Stimulated activated CD4-positive, alpha-beta T cell treated with anti-CD3 and anti-CD28 coated beads, Interleukin-4, amount 100 ng/mL, for 4 hours (primary cell): Measurements from ENCODE around the gene FAAP100.
A peak's percentile ranks its signal among the peaks of the same experiment; 100 is the strongest.

Source experiments
- DNase-seq, 2 experiments: peaks; one replicate each; pipeline ENCODE4 v3.0.0-alpha.2; 2020

FAAP100 gene

DNA sequence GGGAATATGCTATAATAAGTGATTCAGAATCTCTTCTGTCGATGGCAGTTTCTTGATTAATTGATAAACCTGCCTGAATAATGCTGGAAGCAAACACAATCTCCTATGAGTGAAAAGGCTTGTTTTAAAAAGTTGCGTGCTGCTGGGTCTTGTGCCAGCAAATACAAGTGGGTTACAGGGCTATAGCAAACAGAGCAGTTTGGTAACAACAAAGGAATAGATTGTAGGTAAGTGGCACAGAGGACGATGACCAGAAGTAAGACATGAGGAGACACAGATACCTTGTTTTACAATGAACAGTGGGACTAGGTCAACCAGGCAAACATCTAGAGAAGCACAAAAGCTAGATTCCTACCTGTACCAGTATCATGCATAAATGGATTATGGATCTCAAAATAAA lies 23.7 kb upstream of the FAAP100 start:
- DNase-seq = no peak

DNA sequence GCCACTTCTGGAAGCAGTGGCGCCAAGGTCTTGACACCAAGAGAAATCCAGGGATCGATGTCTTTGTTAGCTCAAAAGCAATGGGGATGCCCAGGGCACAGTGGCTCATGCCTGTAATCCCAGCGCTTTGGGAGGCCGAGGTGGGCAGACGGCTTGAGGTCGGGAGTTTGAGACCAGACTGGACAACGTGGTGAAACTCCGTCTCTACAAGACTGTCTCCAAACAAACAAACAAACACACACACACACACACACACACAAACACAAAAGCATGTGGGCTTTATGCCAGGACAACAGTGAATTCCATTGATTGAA lies 22.4 kb upstream of the FAAP100 start:
- DNase-seq = no peak

DNA sequence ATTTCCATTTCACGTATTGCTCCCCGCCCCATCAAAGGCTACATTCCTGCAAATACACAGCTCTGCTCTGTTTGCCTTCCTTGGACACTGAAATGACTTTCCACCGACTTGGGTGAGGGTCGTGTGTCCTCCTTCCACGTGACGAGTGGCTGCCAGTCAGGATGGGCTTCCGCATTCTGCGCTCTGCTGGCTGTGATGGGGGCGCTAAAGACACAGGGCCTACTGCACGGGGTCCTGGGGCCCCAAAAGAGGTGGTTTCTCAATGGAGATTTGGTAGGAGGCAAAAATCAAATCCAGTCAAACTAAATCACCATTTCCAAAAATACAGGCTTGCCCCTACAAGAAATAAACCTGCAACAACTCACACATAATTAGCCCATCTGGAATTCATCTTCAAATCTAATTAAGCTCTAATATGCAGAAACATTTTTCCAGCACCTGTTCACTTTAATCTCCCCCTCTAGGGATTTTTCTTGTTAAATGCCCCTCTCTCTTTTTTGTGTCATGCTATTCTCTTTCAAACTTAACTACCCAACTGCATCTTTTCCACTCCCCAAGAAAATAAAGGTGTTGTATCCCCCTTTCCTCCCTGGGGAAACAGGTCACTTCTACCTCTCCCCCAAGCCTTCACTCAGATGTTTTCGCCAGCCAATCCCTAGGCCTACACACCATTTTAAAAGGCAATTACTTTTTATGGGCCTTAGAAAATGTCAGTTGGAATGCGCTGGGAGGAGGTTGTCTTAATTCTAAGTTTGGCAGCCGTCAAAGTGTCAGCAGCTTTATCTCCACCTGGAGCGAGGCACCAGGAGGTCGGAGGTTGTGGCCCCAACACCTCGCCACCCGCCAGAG lies 21.9 kb upstream of the FAAP100 start:
- DNase-seq = no peak

DNA sequence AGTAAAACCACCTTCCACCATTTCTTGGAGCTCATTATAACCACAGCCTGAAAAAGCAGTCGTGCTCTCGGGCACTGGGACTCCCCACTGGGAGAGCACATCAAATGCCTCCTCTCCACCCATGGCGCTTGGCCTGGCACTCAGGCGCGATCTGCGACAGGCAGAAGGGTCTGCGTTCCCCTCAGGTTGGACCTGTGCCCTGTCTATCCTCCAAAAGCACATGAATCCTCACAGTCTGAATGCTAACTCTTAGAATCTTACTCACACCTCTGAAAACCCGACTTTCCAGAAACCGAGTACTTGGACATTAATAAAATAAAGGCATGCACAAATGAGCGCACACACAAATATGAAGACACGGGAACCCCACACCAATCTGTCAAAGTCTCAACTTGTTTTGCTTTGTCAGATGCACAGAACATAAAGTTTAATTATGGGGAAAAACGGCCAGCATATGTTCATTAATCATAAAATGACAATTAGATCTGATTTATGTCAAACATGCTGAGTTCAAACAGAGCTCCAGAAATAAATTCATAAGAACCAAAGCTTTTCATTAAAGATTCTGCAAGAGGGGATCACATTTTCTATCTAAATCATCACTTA lies 20.5 kb upstream of the FAAP100 start:
- no peak for DNase-seq

DNA sequence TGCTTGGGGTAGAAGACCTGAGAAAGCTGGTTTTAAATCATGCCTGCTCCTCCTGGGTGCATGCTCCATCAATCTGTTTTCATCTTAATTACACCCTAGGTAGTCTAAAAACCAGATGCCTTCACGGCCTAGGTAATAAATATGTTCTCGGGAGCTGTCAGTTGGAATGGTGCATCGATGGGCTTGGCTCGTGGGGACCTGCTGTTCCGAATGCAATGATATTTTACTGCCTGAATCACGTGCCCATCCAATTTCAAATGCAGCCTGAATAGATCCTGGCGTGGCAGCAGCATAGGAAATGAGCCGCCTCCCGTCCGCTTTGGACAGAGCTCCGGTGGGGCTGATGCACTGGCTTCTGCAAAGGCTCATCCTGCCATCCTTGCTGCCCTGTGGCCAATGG lies 18.8 kb upstream of the FAAP100 start:
- DNase-seq = no peak

DNA sequence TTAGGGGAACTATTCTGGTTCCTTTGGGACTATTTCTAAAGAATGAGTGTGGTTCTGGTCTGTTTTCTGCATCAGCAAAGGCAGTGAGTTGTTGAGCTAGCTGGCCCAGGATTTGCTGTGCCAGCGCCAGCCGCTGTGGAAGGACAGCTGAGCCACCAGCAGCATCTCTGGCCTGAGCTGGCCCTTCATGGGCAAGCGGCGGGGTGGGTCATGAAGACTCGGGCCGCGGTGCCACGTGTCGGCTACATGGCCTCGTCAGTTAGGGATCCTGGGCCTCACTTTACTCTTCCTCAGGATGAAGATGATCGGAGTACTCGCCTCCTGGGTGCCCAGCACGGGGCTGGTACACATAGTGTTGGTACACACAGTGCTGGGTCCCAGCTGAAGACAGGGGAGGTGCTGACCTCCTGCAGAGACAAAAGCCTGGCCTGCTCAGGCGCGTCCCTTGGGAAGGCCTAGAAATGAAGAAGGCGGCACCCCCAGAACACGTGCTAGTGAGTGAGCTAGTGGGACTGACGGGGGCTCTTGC lies 17.9 kb upstream of the FAAP100 start:
- no peak for DNase-seq

DNA sequence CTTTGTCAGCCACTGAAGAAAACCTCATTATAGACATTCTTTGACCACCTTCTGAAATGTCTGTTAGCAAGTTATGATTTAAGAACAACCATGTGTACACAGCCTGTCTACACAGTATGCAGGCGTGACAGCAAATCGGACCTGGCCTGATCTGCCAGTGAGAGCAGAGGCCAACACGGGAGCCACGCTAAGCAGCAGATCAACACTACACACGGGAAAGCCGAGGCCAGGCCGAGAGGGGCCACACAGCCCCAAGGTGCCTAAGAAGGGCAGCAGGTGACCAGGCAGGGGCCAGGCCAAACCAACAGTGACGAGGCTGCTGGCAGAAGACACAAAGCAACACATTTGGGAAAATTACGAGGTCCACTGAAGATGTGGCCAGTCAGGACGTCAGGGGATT lies 16.3 kb upstream of the FAAP100 start:
- no peak for DNase-seq

DNA sequence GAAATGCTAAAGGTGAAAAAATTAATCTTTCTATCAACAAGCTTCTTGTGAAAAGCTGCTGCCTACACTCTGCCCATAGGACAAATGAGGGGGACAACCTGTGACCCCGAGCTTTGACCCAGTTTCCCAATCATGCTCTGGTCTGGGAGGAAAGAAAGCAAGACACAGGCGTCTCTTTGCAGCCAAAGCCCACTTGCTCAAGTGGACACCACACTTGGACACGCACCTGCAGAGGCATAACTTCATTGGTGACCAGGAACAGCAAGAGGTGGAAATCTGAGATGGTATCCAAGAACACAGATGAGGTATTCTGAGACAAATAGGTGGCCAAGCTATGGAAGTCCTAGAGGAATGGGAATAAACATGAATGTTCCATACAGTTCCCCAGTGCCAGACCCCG lies 15.0 kb upstream of the FAAP100 start:
- DNase-seq = no peak

DNA sequence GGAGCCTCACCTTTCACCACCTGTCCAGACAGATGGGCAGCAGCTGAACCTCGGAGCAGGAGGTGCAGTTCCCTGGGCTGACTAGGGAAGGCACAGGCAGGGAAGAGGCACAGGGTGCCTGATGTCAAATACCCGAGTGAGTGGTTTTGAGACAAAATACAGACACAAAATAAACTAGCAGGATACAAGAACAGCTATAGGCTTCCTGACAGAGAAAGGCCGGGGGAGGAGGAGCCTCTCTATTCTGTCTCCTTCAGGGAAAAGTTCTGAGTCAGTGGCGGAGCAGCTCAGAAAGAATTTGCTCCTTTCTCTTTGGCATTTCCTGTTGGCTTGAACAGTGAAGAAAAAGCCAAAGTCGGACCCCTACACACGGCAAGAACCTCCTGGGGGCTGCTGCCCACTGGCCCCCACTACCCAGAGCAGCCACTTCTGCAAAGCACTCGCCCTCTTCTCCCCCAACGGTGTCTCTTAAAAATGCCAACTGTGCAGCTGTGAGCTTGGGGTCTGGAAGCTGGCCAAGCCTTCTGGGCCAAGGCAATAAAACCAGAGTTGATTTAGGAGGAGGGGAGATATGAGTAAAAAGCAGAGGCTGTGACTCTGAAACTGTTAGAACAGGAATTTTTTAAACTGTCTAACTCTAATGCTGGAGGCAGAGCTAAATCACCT lies 14.4 kb upstream of the FAAP100 start:
- no peak for DNase-seq

DNA sequence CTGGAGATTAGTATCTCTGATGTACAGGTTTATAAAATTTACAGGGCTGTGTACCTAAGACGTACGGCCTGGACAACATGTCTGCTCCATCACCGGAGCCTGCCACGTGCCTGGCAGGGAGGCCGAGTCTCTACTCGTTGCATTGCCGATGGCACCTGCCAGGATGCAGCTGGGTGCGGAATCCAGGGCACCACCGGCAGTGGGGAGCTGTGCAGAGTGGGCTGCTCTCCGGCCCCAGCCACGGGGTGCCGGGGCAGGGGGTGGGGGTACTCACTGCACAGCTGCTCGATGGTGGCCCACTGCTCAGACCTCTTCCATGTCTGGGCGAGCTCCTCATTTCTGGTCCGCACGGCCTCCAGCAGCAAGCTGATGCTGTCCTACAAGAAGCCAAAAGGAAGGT lies 13.1 kb upstream of the FAAP100 start:
- DNase-seq = no peak

DNA sequence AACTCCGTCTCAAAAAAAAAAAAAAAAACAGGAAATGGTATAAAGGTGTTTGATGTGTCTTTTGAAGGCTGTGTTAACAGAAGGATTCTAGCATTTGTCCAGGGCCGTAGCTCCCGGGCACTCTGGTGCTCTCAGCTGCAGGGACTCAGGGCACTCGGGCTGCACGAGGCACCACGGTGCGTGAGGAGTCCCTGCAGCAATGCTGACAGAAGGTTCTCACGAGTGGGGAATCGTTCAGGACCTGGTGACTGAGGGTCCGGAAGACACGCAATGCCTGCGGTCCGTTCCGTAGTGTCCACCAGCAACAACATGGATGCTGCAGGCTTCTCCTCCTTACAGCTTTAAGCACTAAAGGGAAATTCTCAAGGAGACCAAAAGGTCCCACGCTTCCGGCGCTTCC lies 12.6 kb upstream of the FAAP100 start:
- no peak for DNase-seq

DNA sequence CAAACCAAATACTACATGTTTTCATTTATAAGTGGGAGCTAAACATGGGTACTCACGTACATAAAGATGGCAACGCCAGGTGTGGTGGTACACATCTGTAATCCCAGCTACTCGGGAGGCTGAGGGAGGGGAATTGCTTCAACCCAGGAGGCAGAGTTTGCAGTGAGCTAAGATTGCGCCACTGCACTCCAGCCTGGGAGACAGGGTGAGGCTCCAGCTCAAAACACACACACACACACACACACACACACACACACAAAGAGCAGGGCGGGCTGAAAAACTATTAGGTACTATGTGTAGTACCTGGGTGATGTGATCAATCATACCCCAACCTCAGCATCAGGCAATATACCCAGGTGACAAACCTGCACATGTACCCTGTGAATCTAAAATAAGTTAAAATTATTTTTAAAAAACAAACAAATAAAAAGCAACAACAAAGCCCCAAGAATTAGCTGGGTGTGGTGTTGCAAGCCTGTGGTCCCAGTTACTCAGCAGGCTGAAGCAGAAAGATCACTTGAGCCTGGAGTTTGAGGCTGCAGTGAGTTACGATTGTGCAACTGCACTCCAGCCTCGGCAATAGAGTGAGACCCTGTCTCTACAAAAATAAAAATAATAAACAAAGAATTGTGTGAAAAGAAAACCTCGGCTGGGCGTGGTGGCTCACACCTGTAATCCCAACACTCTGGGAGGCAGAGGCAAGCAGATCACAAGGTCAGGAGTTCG lies 11.9 kb upstream of the FAAP100 start:
- no peak for DNase-seq

DNA sequence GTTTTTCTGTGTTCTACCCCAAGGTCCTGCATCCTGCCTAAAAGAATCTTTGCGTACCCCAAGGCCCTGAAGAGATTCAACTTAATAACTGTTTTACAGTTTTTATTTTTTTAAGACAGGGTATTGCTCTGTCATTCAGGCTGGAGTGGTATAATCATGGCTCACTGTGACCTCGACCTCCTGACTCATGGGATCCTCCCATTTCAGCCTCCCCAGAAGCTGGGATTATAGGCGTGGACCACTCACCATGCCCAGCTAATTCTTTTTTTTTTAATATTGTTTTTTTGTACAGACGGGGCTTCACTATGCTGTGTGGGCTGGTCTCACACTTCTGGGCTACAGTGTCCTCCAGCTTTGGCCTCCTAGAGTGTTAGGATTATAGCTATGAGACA lies 9.3 kb upstream of the FAAP100 start:
- DNase-seq = no peak

DNA sequence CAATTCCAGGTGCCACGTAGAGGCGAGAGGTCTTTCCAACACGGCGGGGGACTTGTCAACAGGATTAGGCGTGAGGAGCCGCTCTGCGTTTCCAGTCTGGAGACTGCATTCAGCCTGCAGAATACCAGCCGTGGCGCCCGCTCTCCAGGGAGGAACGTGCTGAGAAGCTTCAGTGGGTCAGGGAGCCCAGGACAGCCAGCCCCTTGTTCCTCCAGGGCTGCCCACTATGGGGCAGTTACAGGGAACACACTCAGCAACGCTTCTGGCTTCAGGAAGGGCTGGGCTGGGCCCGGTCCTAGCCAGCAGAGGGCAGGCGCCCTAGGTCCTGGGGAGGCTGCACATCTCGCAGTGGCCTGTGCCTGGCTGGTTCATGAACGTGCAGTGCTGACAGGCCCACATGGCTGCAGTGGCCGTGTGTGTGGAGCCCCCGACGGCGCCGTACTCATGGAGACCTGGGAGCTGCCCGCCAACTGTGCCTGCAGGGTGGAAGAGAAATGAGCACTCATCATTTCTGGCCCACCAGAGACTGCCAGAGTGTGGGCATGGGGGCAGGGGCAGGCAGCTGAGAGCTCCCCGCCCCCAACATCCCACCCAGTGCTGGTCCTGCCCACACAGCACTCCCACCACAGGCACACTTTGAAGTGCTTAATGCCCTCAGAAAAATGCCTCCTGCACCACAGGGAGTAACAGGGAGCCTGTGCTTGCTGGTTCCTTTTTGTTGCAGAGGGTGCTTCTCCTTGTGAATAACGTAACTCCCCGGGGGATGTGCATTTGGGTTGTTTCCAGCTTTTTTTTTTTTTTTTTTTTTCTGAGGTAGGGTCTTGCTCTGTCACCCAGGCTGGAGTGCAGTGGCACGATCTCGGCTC lies 7.0 kb upstream of the FAAP100 start:
- no peak for DNase-seq

DNA sequence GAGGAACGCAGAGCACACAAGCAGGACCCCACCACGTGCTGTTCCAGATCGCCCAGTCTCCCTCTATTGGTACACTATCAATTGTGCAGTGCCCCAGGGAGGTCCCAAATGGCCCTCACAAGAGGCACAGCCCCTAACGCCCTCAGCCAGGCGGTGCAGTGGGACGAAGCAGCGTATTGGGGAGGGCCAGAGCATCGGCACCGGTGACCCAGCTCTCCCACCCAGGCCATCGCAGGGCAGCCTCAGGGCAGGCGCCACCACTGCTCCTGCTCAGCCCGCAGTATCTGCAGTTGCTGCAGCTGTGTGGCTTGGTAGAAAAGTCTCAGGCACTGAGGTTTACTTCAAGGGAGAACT lies 5.9 kb upstream of the FAAP100 start:
- DNase-seq = no peak

DNA sequence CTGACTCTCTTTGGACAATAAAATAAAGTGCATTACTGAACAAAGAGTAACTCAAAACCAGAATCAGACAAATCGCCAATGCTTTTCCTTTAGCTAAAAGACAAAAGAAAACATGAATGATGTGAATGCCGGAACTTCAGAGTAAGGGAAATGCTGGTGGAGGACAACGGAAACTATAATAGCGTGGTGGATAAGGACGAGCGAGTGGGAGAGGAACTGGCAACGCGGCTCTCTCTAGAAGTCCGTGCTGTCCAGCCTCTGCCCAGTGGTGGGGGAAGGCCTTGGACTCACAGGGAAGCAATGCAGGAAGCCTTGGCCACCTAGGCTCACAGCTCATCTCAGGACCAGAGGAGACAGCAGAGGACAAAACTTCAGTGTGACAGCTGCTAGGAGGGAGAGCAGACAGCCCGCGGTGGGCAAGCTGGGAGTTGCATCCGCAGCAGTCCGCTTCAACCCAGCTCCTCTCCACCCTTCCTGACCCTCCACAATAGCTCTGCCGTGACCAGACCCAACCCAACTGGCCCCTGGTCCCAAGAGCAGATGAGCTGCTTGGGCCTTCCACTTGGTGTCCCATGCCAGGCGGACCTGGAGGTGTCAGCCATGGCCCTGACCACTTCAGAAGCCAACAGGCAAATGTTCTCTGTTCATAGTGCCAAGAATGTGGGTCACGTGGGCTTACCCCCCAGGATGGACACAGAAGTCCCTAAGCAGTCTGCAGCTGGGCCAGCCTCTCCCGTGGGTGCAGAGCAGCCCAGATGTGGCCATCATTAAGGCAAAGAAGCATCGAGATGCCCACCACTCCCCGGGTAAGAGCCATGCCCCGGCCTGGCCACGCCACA lies 5.3 kb upstream of the FAAP100 start:
- no peak for DNase-seq

DNA sequence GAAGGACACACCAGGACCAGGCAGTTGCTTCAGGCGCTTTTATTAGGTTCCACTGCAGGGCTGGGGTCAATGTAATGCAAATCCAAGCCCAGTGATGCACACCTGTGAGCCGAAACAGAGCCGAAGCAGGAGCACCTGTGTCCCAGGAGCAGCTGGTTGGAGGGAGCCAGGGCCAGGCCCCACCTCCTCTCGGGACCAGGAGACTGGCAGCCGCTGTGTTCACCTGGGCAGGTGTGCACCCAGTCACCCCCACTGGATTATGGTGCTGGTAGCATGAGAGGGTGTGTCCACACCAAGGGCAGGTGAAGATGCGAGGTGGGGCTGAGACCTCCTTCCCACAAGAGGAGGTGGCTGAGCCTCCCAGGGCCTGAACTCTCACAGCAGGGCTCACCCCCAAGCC lies 4.7 kb upstream of the FAAP100 start:
- DNase-seq = no peak

DNA sequence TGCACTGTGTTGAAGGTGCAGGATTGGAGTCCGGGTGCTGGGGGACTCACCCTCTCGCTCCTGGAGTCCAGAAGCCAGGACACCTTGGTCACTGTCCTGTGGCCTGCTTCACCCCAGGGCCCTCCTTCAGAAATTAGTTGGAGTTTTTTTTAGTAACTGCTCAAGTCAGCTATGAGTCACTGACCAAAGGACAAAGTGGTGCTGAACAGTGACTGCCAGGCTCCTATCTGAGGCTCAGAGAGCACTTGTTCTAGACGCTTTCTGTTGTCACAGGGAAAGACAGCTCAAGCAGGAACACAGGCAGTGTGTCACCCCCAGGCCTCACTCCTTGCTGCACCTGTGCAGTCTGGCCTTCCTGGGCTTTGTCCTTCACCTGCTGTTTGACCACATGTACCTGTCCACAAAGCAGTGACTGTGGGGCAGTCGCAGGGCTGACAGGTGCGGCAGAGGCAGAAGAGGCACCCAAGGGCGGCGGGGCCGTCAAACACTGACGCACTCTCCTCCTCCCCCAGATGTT lies 4.1 kb upstream of the FAAP100 start:
- DNase-seq = no peak

DNA sequence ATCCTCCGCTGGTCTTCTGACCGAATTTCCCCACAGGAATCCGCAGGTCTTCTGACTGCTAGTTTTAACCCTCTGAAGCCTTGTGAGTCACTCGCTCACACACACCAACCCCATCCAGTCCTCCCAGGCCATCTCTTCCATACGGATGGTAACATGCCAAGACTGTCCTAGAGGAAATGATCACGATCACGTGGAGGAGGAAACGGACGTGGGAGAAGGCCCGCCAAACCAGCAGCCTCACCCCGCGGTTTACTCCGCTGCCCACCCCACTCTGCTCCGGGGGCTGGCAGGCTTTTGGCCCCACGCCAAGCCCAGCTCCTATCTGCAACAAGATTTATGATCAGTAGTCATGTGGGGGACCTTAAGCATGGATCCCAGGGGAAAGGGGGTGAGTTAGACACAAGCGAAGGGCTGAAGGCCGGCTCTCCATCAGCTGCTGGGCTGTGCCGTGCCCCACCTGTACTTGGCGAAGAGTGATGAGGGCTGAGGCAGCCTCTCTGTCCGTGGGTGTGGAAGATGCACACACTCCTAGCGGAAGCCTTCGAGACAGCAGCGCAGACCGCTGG lies 1.5 kb upstream of the FAAP100 start:
- DNase-seq = no peak

DNA sequence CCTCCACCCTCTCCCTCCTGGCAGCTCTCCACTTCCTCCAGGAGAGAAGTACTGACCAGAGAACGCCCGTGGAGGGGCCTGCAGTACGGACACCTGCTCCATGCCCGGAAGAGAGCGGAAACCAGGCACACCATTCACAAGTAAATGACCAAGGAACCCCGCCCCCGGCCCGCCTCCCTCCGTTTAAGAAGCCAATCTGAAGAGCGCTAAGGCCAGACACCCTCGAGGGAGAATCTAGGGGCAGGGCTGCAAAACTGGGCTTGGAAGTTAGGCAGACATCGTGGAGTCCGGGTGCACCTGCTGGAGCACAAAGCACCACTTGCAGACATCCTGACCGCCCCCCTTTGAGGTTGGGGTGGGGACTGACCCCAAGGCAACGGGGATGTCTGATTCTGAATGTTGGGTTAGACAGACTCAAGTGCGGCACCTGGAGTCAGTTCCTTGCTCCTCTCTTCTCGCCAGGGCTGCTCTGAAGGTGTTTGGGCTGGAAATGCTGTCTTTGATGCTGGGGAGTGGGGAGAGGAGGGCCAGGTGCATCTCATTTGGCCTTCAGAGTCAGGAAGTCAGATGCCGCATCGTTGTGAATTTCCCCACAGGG lies 964 bp upstream of the FAAP100 start:
- DNase-seq = peak; percentile 68 to 74
